SW 1271 (cell line): ENCODE data around the gene LIMS1.
"Not testable (repeated sequence)": the region's sequence is repeated elsewhere in the genome, so short reads cannot be mapped to it uniquely, and the experiment has no call there.

Source experiments
- DNase-seq, 2 experiments: peaks; one replicate each; lab custom pipeline; 2025; lab: John Stamatoyannopoulos, UW

The LIMS1 gene

GRCh38 chr2:108587621-108588020, 53.4 kb downstream of the LIMS1 start:
- DNase-seq, result peak; percentile 27 to 40

- no peak for DNase-seq
Measured at GRCh38 chr2:108588070-108588668, 53.9 kb downstream of the LIMS1 start.

- no peak for DNase-seq
Measured at GRCh38 chr2:108589372-108589771, 55.1 kb downstream of the LIMS1 start.

GRCh38 chr2:108589781-108590180, 55.5 kb downstream of the LIMS1 start:
- DNase-seq, result no peak

GRCh38 chr2:108591163-108591562, 56.9 kb downstream of the LIMS1 start:
- no peak for DNase-seq

- DNase-seq, result peak in 1 of 2 experiments; percentile 66
Measured at GRCh38 chr2:108593547-108594098, 59.4 kb downstream of the LIMS1 start.

GRCh38 chr2:108594132-108594981, 60.1 kb downstream of the LIMS1 start:
- peak; percentile 44 to 88 for DNase-seq

- DNase-seq, result peak; percentile 61 to 84
Measured at GRCh38 chr2:108594982-108595464, 60.8 kb downstream of the LIMS1 start.

GRCh38 chr2:108595771-108596170, 61.5 kb downstream of the LIMS1 start:
- DNase-seq, result not testable (repeated sequence)

- DNase-seq, result peak in 1 of 2 experiments; percentile 32
Measured at GRCh38 chr2:108597105-108597744, 63.0 kb downstream of the LIMS1 start.

- not testable (repeated sequence) for DNase-seq
Measured at GRCh38 chr2:108601199-108601598, 66.9 kb downstream of the LIMS1 start.

- no peak for DNase-seq
Measured at GRCh38 chr2:108602422-108602821, 68.2 kb downstream of the LIMS1 start.

GRCh38 chr2:108604196-108604595, 69.9 kb downstream of the LIMS1 start:
- no peak for DNase-seq

GRCh38 chr2:108605947-108606346, 71.7 kb downstream of the LIMS1 start:
- no peak for DNase-seq

GRCh38 chr2:108607706-108608301, 73.5 kb downstream of the LIMS1 start:
- DNase-seq, result peak in 1 of 2 experiments; percentile 43

GRCh38 chr2:108611021-108611420, 76.8 kb downstream of the LIMS1 start:
- DNase-seq, result no peak

- no peak for DNase-seq
Measured at GRCh38 chr2:108612153-108612513, 77.9 kb downstream of the LIMS1 start.

GRCh38 chr2:108612514-108613183, 78.4 kb downstream of the LIMS1 start:
- DNase-seq, result no peak

- no peak for DNase-seq
Measured at GRCh38 chr2:108613261-108614042, 79.2 kb downstream of the LIMS1 start.

GRCh38 chr2:108614043-108614545, 79.8 kb downstream of the LIMS1 start:
- no peak for DNase-seq
